Germinal center (tissue), 1 donor: ENCODE data around the gene TBC1D17.

Experiments used
- DNase-seq: peaks from one replicate; pipeline ENCODE4 v3.0.0; 2012; ENCODE audit warnings: mixed read lengths, low spot score

The TBC1D17 gene

DNA sequence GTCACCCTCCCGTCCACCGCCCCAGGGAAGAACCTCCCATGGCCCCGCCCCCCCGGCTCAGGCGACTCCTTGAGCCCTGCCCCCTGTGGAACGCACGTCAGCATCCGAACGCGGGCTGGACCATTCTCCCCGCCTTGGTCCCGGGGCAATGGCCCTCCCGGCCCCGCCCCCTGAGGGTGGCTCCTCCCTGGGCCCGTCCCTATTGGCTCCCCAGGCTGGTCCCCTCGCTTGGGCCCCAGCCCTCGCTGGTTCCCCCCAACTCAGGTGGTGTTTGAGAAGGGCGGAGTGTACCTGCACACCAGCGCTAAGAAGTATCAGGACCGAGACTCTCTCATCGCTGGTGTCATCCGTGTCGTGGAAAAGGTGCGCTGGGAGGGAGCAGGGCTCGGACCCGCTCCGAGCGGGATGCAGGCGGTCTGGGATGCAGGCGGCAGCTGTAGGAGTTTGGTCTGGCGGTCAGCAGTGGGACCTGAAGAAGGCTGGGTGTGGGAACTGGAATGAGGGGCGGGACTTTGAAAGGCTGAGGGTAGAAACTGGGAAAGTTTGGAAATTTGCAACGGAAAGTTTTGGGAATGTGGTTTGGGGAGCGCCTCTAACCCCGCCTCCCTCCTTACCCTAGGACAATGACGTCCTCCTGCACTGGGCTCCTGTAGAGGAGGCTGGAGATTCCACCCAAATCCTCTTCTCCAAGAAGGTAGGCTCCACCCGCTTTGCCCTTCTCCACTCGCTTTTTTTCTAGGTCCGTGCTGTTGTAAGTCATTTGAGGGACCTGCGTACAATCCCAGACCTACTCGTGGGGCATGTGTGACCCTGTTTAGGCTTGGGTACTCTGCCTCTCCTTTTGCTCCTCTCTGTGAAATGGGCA lies 609 bp downstream of the TBC1D17 start:
- peak; percentile 96 for DNase-seq

DNA sequence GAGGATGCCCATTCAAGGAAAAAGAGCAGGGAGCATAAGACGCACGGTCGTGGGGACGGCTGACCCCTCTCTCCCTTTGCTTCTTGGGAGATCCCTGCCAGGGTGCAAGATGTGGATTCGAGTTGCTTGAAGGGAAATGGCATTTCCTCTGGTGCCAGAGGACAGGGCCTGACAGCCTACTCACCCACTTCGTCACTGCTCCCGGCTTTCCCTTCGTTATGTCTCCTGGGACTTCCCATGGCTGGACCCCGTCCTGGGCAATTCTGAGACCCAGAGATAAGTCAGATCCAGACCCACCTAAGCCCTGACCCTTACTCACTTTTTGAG lies 1.2 kb downstream of the TBC1D17 start:
- no peak for DNase-seq

DNA sequence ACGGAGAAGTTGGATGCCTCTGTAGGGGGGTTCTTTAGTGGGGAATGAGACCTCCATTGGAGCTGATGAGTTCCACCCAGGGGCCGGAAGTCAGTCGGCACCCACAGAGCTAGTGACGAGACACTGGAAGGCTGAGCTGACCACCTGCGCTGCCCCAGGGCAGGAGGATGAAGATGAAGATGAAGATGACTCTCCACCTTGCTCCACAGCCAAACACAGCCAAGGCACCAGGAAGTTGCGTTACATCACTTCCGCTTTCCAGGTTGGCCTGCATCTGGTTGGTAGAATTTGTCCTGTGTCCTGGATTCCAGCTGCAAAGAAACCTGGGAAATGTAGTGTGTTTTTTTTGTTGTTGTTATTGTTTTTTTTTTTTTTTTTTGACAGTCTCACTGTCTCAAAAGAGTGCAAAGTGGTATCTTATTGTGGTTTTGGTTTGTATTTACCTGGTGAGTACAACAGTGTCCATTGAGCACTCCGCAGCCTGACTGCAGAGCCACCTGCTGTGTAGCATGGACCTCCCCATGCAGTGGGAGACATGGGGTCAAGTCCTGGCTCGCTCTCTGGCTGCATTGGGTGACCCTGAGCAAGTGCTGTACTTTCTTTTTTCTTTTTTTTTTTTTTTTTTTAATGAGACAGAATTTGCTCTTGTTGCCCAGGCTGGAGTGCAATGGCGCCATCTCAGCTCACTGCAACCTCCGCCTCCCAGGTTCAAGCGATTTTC lies 1.9 kb downstream of the TBC1D17 start:
- no peak for DNase-seq

GRCh38 chr19:49880162-49880869 lies 2.8 kb downstream of the TBC1D17 start:
- DNase-seq: no peak

DNA sequence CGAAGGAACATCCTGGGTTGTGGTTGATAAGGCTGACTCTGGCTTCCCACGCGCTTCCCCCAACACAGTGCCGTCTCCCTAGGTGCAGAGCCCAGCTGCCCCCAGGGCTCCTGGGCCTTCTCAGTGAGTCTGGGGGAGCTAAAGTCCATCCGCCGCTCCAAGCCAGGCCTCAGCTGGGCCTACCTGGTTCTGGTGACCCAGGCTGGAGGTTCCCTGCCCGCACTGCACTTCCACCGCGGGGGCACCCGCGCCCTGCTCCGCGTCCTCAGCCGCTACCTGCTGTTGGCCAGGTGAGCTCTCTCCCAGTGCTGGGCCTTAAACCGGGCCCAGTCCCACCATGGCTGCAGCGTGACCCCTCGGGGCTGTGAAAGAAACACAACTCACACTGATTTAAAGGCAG lies 3.7 kb downstream of the TBC1D17 start:
- DNase-seq: no peak

DNA sequence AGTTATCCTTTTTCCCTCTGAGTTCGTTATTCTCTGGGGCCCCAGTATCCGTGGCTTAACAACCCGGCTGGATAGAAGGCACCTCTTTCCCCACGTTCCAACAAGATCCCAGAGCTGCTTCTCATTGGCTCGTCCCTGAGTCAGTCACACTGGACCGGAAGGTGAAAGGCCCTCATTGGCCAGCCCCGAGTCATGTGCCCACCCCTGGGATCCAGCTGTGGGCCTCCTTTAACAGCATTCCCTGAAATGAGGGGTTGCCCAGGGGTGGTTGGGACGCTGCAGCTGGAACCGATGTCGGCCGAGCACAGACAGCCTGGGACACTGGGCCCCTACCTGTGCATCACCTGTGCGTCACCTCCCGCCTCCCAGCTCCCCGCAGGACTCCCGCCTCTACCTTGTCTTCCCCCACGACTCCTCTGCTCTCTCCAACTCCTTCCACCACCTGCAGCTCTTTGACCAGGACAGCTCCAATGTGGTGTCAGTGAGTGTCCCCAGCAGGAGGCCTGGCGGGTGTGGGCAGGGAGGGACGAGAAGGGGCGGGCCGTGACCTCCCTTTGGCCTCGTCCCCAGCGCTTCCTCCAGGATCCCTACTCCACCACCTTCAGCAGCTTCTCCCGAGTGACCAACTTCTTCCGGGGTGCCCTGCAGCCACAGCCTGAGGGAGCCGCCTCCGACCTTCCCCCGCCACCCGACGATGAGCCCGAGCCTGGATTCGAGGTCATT lies 4.3 kb downstream of the TBC1D17 start:
- no peak for DNase-seq

- no peak for DNase-seq
Measured at GRCh38 chr19:49882643-49883042, 5.1 kb downstream of the TBC1D17 start.

GRCh38 chr19:49883094-49883493 lies 5.6 kb downstream of the TBC1D17 start:
- DNase-seq: no peak

DNA sequence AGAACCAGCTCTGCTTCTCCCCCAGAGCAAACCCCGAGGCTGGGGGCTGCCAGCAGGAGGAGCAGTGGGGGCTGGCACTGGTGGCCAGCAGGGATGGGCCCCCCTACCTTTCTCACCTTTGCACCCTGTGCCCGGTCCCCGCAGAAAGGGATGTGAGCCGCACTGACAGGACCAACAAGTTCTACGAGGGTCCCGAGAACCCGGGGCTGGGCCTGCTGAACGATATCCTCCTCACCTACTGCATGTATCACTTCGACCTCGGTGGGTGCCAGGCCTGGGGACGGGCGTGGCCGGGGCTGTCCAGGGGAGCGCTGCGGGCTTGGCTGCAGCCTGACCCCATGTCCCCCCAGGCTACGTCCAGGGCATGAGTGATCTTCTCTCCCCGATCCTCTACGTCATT lies 6.6 kb downstream of the TBC1D17 start:
- no peak for DNase-seq

- DNase-seq: no peak
Measured at GRCh38 chr19:49884760-49885159, 7.3 kb downstream of the TBC1D17 start.

DNA sequence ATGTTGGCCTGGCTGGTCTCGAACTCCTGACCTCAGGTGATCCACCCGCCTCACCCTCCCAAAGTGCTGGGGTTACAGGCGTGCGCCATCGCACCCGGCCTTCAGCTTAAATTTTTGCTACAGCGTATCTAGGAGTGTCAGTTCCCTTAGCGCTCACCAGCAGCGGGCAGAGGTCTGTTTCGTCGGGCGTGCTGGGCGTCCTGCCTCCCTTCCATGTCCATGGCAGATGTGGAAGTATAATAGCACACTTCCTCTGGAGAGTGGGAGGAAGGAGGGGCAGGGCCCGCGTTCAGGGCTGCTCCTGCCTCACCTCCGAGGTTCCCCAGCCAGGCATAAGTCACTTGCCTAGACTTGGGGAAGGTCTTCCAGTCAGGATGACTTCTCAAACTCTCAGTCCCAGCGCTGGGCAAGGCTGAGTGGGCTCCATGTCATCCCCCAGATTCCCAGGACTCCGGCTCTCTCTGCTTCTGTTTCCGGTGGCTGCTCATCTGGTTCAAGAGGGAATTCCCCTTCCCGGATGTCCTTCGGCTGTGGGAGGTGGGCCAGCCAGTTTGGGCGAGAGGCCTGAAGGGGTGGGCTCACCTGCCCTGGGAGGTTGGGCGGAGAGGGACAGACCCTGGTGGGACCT lies 9.6 kb downstream of the TBC1D17 start:
- no peak for DNase-seq

GRCh38 chr19:49887665-49888509 lies 10.4 kb downstream of the TBC1D17 start:
- no peak for DNase-seq

DNA sequence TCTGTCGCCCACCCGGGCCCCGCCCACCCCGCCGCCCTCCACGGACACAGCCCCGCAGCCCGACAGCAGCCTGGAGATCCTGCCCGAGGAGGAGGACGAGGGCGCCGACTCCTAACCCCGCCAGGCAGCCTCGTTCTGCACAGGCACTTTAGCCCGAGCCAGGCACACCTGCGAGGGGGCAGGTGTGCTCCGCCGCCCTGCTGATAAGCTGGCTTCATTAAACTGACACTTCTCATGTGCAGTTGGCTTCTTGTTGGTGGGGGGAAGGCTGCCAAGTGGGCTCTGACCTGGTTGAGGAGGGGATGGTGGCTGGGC lies 11.0 kb downstream of the TBC1D17 start:
- DNase-seq: no peak

GRCh38 chr19:49889038-49889686 lies 11.7 kb downstream of the TBC1D17 start:
- no peak for DNase-seq

DNA sequence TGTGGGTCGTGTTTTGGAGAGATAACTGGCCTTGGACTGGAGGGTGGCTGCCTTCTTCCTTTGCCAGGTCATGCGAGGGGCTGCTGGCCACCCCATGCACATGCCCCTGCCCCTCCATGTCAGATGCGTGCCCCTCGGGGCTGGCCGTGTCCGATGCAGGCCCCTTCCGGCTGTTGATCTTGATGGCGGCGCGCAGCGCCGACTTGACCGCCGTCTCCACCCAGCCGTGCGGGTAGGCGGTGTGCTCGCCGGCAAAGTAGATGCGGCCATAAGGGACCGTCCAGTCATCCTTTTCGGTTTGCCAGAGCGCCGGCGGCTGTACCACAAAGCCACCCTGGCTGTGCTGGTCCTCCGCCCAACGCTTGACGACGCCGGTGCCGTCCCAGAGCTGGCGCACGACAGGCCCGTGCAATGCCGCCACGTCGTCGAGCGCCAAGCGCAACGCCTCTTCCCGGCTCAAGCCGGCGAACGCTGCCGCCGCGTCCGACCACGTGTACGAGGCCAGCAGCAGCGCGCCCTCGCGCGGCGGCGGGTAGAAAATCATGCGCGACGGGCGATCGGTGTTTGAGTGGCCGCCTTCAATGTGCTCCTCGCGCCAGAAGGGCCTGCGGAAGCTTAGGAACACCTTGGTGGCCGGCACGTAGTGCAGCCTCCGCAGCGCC lies 12.3 kb downstream of the TBC1D17 start:
- DNase-seq: peak; percentile 64

DNA sequence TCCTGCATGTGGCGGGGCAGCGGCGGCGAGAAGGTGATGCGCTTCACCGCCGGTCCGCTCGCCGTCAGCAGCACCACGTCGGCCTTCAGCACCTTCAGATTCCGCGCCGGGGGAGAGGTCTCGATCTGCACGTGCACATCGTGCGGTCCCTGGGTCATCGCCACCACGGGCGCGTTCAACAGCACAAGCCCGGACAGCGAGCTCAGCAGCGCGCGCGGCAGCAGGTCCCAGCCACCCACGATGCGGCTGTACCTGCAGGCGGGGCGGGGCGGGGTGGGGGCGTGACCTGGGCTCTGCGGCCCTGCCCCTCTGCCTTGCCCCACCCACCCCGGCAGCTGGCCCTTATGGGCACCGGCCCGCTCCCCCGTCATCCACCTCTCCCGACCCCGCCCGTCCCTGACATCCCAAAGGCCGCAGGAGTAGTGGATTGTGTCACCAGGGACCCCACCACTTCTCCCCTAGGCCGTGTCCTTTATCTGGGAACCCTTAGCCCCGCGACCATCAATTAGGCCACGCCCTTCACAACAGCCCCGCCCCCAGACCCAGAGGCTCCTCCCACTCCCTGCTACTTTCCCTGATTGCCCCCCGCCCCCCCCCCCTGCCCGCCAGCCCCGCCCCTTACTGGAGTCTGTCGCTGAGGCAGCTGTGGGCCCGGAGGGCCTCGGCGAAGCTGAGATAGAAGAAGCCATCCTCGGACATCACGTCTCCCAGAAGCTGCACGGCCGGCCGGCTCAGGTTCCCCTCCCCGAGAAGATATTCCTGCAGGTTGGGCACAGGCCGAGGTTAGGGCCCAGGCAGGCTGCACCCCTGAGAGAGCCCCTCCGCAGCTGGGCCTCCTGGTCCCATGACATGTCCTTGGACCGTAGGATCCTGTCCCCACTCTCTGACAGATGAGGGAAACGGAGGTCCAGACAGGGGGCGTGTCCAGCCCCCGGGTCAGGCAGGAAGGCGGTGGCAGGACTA lies 13.1 kb downstream of the TBC1D17 start:
- DNase-seq: peak; percentile 83

GRCh38 chr19:49891393-49891792 lies 13.9 kb downstream of the TBC1D17 start:
- DNase-seq: no peak

GRCh38 chr19:49892716-49893115 lies 15.2 kb downstream of the TBC1D17 start:
- DNase-seq: no peak
